Loucy (cell line): Measurements from ENCODE around the gene STRN.

ENCODE experiments used
- H2AFZ ChIP-seq: fragments of 200-600 bp; sonication (generic); 2 replicates; pipeline ENCODE4 v1.6.0; 2016; ENCODE audit warnings: antibody characterized with exemption, mild to moderate bottlenecking, low read length, moderate library complexity
- H3F3A ChIP-seq: fragments of 200-600 bp; 2 replicates; pipeline ENCODE4 v1.6.0; 2016; ENCODE audit warnings: antibody characterized with exemption, low read depth, mild to moderate bottlenecking
- H3K27me3 ChIP-seq: fragments of 200-600 bp; sonication (generic); 2 replicates; pipeline ENCODE4 v1.6.1; 2014; ENCODE audit warnings: low read length, mild to moderate bottlenecking; ENCODE audit not compliant: insufficient read depth, poor library complexity, severe bottlenecking
- H3K36me3 ChIP-seq: fragments of 200-600 bp; sonication (generic); 2 replicates; pipeline ENCODE4 v1.6.1; 2016; ENCODE audit warnings: low read length; ENCODE audit not compliant: insufficient read depth
- H3K4me1 ChIP-seq: fragments of 200-600 bp; sonication (generic); 2 replicates; pipeline ENCODE4 v1.5.1; 2014; ENCODE audit warnings: low read length, mild to moderate bottlenecking; ENCODE audit not compliant: insufficient read depth, poor library complexity, severe bottlenecking
- H3K4me2 ChIP-seq: fragments of 200-600 bp; sonication (generic); 2 replicates; pipeline ENCODE4 v1.6.0; 2014; ENCODE audit warnings: antibody characterized with exemption, low read length, low read depth, mild to moderate bottlenecking; ENCODE audit not compliant: poor library complexity, severe bottlenecking
- H3K4me3 ChIP-seq: fragments of 200-600 bp; sonication (generic); 2 replicates; pipeline ENCODE4 v1.5.1; 2014; ENCODE audit warnings: low read length, mild to moderate bottlenecking, mixed read lengths; ENCODE audit not compliant: poor library complexity, severe bottlenecking
- H3K79me2 ChIP-seq: fragments of 200-600 bp; sonication (generic); 2 replicates; pipeline ENCODE4 v1.6.1; 2014; ENCODE audit warnings: low read length; ENCODE audit not compliant: insufficient read depth
- H3K9ac ChIP-seq: fragments of 200-600 bp; sonication (generic); 2 replicates; pipeline ENCODE4 v1.6.0; 2014; ENCODE audit warnings: mild to moderate bottlenecking, low read depth, low read length, moderate library complexity; ENCODE audit not compliant: poor library complexity, severe bottlenecking
- H3K9me2 ChIP-seq: fragments of 200-600 bp; sonication (generic); replicated peaks from 2 replicates; pipeline ENCODE4 v1.6.1; 2016; ENCODE audit warnings: low read depth, low read length, mixed read lengths
- H3K9me3 ChIP-seq: fragments of 200-600 bp; sonication (generic); 2 replicates; pipeline ENCODE4 v1.6.1; 2014; ENCODE audit warnings: mild to moderate bottlenecking, antibody characterized with exemption, low read length, low read depth; ENCODE audit not compliant: insufficient read depth
- H4K20me1 ChIP-seq: fragments of 200-600 bp; sonication (generic); 2 replicates; pipeline ENCODE4 v1.6.0; 2014; ENCODE audit warnings: antibody characterized with exemption, low read length, mild to moderate bottlenecking; ENCODE audit not compliant: insufficient read depth, poor library complexity, severe bottlenecking
- CTCF ChIP-seq: fragments of 200-600 bp; sonication (generic); conservative IDR thresholded peaks from 2 replicates; pipeline ENCODE4 v1.5.1; 2014; ENCODE audit warnings: mild to moderate bottlenecking, antibody characterized with exemption, low read length
- EZH2phosphoT487 ChIP-seq: fragments of 200-600 bp; IDR thresholded peaks from 2 replicates; pipeline ENCODE4 v1.6.1; 2018; ENCODE audit warnings: antibody characterized with exemption, mild to moderate bottlenecking, moderate library complexity, borderline replicate concordance

STRN gene

GRCh38 chr2:36906277-36906676 lies 60.1 kb downstream of the STRN start:
- Histone ChIP-seq H3K27me3 (no peaks in the 10 kb centered on the region), H3K9ac (no peak overlapping the region)

GRCh38 chr2:36904636-36905035 lies 61.7 kb downstream of the STRN start:
- no peak overlapping the region for H2AFZ ChIP-seq
- no peaks in the 10 kb centered on the region for H3F3A ChIP-seq
- no peak overlapping the region for H3K4me3 ChIP-seq
- H4K20me1 ChIP-seq = no peaks in the 10 kb centered on the region
- no peak overlapping the region for H3K4me2 ChIP-seq
- no peaks in the 10 kb centered on the region for H3K79me2 ChIP-seq
- peaks cover 25% of the 10 kb centered on the region; the same call in 1 of the 2 replicates for H3K36me3 ChIP-seq
- no peak for TF ChIP-seq CTCF
- no peak for TF ChIP-seq EZH2phosphoT487
- no peak overlapping the region for H3K9ac ChIP-seq
- no peaks in the 10 kb centered on the region for H3K4me1 ChIP-seq
- H3K9me3 ChIP-seq = no peaks in the 10 kb centered on the region
- no peaks in the 10 kb centered on the region for H3K9me2 ChIP-seq
- H3K27me3 ChIP-seq = no peaks in the 10 kb centered on the region

More at GRCh38 chr2:36906277-36906676, 60.1 kb downstream of the STRN start:
- Histone ChIP-seq H4K20me1 (no peaks in the 10 kb centered on the region), H3K4me1 (no peaks in the 10 kb centered on the region), H3K9me2 (no peaks in the 10 kb centered on the region), H3K9me3 (no peaks in the 10 kb centered on the region), H2AFZ (no peak overlapping the region), H3F3A (no peaks in the 10 kb centered on the region), H3K4me3 (no peak overlapping the region), H3K4me2 (no peak overlapping the region), H3K36me3 (peaks cover 23% of the 10 kb centered on the region; the same call in 1 of the 2 replicates), H3K79me2 (no peaks in the 10 kb centered on the region)
- TF ChIP-seq CTCF = no peak
- no peak for TF ChIP-seq EZH2phosphoT487

GRCh38 chr2:36902385-36903120 lies 63.8 kb downstream of the STRN start:
- no peaks in the 10 kb centered on the region for H4K20me1 ChIP-seq

More at GRCh38 chr2:36902385-36903120, 63.8 kb downstream of the STRN start:
- H2AFZ ChIP-seq = no peak overlapping the region
- H3K4me1 ChIP-seq = no peaks in the 10 kb centered on the region
- H3K9me3 ChIP-seq = no peaks in the 10 kb centered on the region
- no peaks in the 10 kb centered on the region for H3K79me2 ChIP-seq
- no peaks in the 10 kb centered on the region for H3F3A ChIP-seq
- H3K4me2 ChIP-seq = no peak overlapping the region
- TF ChIP-seq CTCF = no peak
- no peak for TF ChIP-seq EZH2phosphoT487
- H3K27me3 ChIP-seq = no peaks in the 10 kb centered on the region
- H3K4me3 ChIP-seq = no peak overlapping the region
- H3K9ac ChIP-seq = no peak overlapping the region
- peaks cover 35% of the 10 kb centered on the region; the same call in 1 of the 2 replicates for H3K36me3 ChIP-seq
- no peaks in the 10 kb centered on the region for H3K9me2 ChIP-seq
